Heart right ventricle (tissue), 16 donors: Measurements from ENCODE around the gene CEP120. TPM values are rescaled to one million over a fixed set of nuclear protein-coding genes. Genes with fewer than 3 reads are reported as not detected.

Source experiments
- ATAC-seq, 8 donors: fragments of 200-7000 bp; cut with Tn5 transposase; one replicate each; pipeline ENCODE4 v1.9.1; 2020; ENCODE audit warnings: mild to moderate bottlenecking in 8 of 8, moderate library complexity in 8 of 8, moderate number of reproducible peaks in 1 of 8
- DNase-seq, 2 donors: peaks; one replicate each; pipeline ENCODE4 v3.0.0-alpha.2; 2020
- H3K27ac ChIP-seq, 10 donors: fragments of 200-600 bp; sonication (generic) in 2 of 10; one replicate each; pipeline versions ENCODE4 v1.5.0 to v1.8.0; 2020 to 2022; ENCODE audit warnings: mild to moderate bottlenecking in 3 of 10
- H3K27me3 ChIP-seq, 7 donors: fragments of 200-600 bp; one replicate each; pipeline ENCODE4 v1.8.0; 2021 to 2022; ENCODE audit warnings: mild to moderate bottlenecking in 2 of 7
- H3K36me3 ChIP-seq, 9 donors: fragments of 200-600 bp; sonication (generic) in 1 of 9; one replicate each; pipeline versions ENCODE4 v1.5.0 to v1.8.0; 2020 to 2022; ENCODE audit warnings: mild to moderate bottlenecking in 2 of 9
- H3K4me1 ChIP-seq, 9 donors: fragments of 200-600 bp; sonication (generic) in 1 of 9; one replicate each; pipeline versions ENCODE4 v1.5.0 to v1.8.0; 2020 to 2022; ENCODE audit warnings: mild to moderate bottlenecking in 4 of 9
- H3K4me3 ChIP-seq, 10 donors: fragments of 200-600 bp; sonication (generic) in 2 of 10; one replicate each; pipeline versions ENCODE4 v1.5.0 to v1.8.0; 2020 to 2022; ENCODE audit warnings: mild to moderate bottlenecking in 7 of 10, moderate library complexity in 2 of 10
- H3K9me3 ChIP-seq, 11 donors: fragments of 200-600 bp in 10 of 11; sonication (generic) in 2 of 11; one replicate each; pipeline versions ENCODE4 v1.5.0 to v1.8.0; 2013 to 2022; ENCODE audit warnings: mild to moderate bottlenecking in 2 of 11, control low read depth in 1 of 11, moderate library complexity in 1 of 11
- CTCF ChIP-seq, 9 donors: fragments of 200-600 bp; sonication (generic) in 2 of 9; IDR thresholded peaks; one replicate each; pipeline versions ENCODE4 v1.5.0 to v1.8.0; 2021 to 2022; ENCODE audit warnings: antibody characterized with exemption in 9 of 9, mild to moderate bottlenecking in 5 of 9, moderate library complexity in 1 of 9
- WGBS, 2 donors: extraction: QIAGEN DNeasy Blood & Tissue Kit; methylation state at CpG; one replicate each; pipeline ENCODE4 v1.1.7; 2013; ENCODE audit warnings: inconsistent platforms in 1 of 2; 5-methylcytosine and 5-hydroxymethylcytosine counted together
- intact Hi-C, 10 donors: fragments of 100-400 bp; cut with DNase I; formaldehyde crosslinking; loops; one replicate each; pipeline versions ENCODE4 v1.11.1 to v1.14.2; 2022
- polyA plus RNA-seq, 2 donors: library from polyadenylated mRNA; stranded (reverse); fragments of 200-250 nt; gene quantifications; one replicate each; pipeline ENCODE4 v1.2.3, GENCODE V29; 2013
- total RNA-seq, 10 donors: library from RNA; stranded (reverse); fragmentation: NEBNext Ultra II Directional in 3 of 10; extraction: Animal tissue kit (Norgen Biotek cat#: 25700) in 3 of 10; gene quantifications; one replicate each; pipeline versions ENCODE4 v1.2.1 to v1.2.4, GENCODE V29; 2021 to 2023
- donor health status: Arrhythmogenic right ventricular cardiomyopathy.
- donor health status: ischemic (EF 13 %, LVEDD 7.1; RV severe dilation, severe dysfunction).
- donor health status: healthy with polysubstance abuse.
- donor health status: DM: no; HTN: yes; CAD: no.
- donor health status: DM: no; HTN: no; CAD: no.
- donor health status: ischemic (EF 25% LVEDD 6.9; RV normal size, moderate dysfunction).
- donor health status: ischemic (EF 25% LVEDD 5.7; RV mildly dilated, moderate dysfunction).
- donor health status: healthy.
- donor health status: DM: yes; HTN: yes; CAD: no.
- donor health status: Ischemic cardiomyopathy.
- donor health status: ischemic (EF 35%, LVEDD 5.7; RV mildly dilated, moderate dysfunction).
- donor health status: nonischemic (EF 11% LVEDD 7.7; RV severe dilation, severe dysfunction).
- donor health status: DM: yes; HTN: yes; CAD: no.
- donor health status: PGD.
- donor health status: ischemic (EF 29% LVEDD 5.4; RV normal size, mild dysfunction).
- donor health status: nonischemic (EF 23%, LVEDD 6.1; RV moderate dilation, normal function).

Gene CEP120
- total and polyA plus RNA-seq, 12 donors = 3.4 to 14.9 (median 10.8) TPM

- H3K4me1 ChIP-seq = no peaks in the 10 kb centered on the region
- ATAC-seq = no peak
- WGBS, 2 donors = 87 to 90% methylated on average over 2 of the region's 2 CpGs
- DNase-seq = no peak
- H3K4me3 ChIP-seq = no peak overlapping the region
- intact Hi-C loops = no loop called here
- no peaks in the 10 kb centered on the region for H3K36me3 ChIP-seq
- H3K27ac ChIP-seq = no peak overlapping the region
- peaks cover 0 to 5% (median 0%) of the 10 kb centered on the region in 7 donors for H3K27me3 ChIP-seq
- no peak for TF ChIP-seq CTCF (IDR thresholded peaks at IDR 0.05)
- H3K9me3 ChIP-seq = peaks cover 0 to 16% (median 0%) of the 10 kb centered on the region in 11 donors
Observed at GRCh38 chr5:123297198-123297831, 125.9 kb downstream of the CEP120 start.

Other genes with a start within 250 kb of the CEP120 start
- gene CSNK1G3, start 88.8 kb upstream of the CEP120 start, total RNA-seq = 10 to 100 TPM; 19.7 to 30.9 (median 25.7) TPM
- gene CSNK1G3, start 88.8 kb upstream of the CEP120 start, polyA plus RNA-seq = 1 to 10 TPM; 5.0 to 6.8 TPM